ENCODE data around the gene AFAP1L1. TPM values are rescaled to one million over a fixed set of nuclear protein-coding genes. Genes with fewer than 3 reads are reported as not detected.
A peak's percentile ranks its signal among the peaks of the same experiment; 100 is the strongest.

The AFAP1L1 gene
- total and polyA plus RNA-seq, 2 of the 13 experiments (the other 11 are each of a cell fraction or from before 2014, with no cell fraction given): 0.38 to 1.0 TPM

DNA sequence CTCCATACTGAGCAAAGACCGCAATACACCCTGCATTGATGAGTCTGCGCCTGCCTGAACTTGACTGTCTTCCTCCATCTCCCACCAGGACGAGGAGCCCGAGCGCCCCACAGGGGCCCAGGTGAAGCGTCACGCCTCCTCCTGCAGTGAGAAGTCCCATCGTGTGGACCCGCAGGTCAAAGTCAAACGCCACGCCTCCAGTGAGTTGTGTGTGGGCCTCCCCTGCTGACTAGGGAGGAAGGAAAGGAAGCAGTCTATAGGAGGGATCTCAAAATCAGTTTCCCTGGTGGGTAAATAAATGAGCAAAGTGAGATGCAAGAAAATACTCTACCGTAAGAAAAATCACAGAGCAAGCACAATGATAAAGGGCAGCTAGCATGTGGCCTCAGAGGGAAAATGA is 50.9 kb downstream of the AFAP1L1 start (continued):
- TF ChIP-seq KAT7 (CRISPR knock-in tag; IDR thresholded peaks at IDR 0.05; ENCODE audit: borderline replicate concordance) (no peak), ZFX (CRISPR knock-in tag; IDR thresholded peaks at IDR 0.05; ENCODE audit: low read depth) (peak; percentile 55; the same call in 1 of the 2 replicates), EEA1 (CRISPR knock-in tag; IDR thresholded peaks at IDR 0.05; ENCODE audit: borderline replicate concordance) (no peak), CBX2 (IDR thresholded peaks at IDR 0.05; ENCODE audit: low read depth, low read length) (no peak), CBX2 (CRISPR knock-in tag; IDR thresholded peaks at IDR 0.05; ENCODE audit: low read depth) (no peak), IKZF4 (CRISPR knock-in tag; IDR thresholded peaks at IDR 0.05; ENCODE audit: borderline replicate concordance, low read depth, not compliant biosample characterization) (no peak), ZNF12 (CRISPR knock-in tag; IDR thresholded peaks at IDR 0.05) (0 out of 2 replicates have a peak, but pooled peaks have one; percentile 17), FOXJ3 (CRISPR knock-in tag; IDR thresholded peaks at IDR 0.05; ENCODE audit: borderline replicate concordance) (no peak), ATF1 (CRISPR knock-in tag; IDR thresholded peaks at IDR 0.05) (no peak), SCMH1 (CRISPR knock-in tag; IDR thresholded peaks at IDR 0.05; ENCODE audit: borderline replicate concordance) (no peak), ZNF674 (CRISPR knock-in tag; IDR thresholded peaks at IDR 0.05; ENCODE audit: low read depth) (no peak), NFE2 (CRISPR knock-in tag; IDR thresholded peaks at IDR 0.05) (no peak), MXD4 (CRISPR knock-in tag; IDR thresholded peaks at IDR 0.05) (no peak), HNRNPH1 (optimal IDR thresholded peaks at IDR 0.05; ENCODE audit: low read depth, low read length) (no peak), SP5 (CRISPR knock-in tag; IDR thresholded peaks at IDR 0.05; ENCODE audit: borderline replicate concordance, low read depth) (peak; percentile 97), JARID2 (CRISPR knock-in tag; IDR thresholded peaks at IDR 0.05; ENCODE audit: insufficient replicate concordance) (no peak)
- TF ChIP-seq, protein P1, sequence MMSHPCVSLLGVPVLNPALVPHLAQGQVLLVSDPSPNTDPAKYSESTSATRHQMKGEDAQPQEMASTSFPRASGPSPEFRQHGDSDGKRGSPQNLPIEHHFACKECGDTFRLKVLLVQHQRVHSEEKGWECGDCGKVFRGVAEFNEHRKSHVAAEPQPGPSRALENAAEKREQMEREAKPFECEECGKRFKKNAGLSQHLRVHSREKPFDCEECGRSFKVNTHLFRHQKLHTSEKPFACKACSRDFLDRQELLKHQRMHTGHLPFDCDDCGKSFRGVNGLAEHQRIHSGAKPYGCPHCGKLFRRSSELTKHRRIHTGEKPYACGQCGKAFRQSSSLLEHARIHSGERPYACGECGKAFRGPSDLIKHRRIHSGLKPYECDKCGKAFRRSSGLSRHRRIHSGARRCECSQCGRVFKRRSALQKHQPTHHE (CRISPR knock-in tag; IDR thresholded peaks at IDR 0.05; ENCODE audit: borderline replicate concordance): no peak
- TF ChIP-seq, protein P2, sequence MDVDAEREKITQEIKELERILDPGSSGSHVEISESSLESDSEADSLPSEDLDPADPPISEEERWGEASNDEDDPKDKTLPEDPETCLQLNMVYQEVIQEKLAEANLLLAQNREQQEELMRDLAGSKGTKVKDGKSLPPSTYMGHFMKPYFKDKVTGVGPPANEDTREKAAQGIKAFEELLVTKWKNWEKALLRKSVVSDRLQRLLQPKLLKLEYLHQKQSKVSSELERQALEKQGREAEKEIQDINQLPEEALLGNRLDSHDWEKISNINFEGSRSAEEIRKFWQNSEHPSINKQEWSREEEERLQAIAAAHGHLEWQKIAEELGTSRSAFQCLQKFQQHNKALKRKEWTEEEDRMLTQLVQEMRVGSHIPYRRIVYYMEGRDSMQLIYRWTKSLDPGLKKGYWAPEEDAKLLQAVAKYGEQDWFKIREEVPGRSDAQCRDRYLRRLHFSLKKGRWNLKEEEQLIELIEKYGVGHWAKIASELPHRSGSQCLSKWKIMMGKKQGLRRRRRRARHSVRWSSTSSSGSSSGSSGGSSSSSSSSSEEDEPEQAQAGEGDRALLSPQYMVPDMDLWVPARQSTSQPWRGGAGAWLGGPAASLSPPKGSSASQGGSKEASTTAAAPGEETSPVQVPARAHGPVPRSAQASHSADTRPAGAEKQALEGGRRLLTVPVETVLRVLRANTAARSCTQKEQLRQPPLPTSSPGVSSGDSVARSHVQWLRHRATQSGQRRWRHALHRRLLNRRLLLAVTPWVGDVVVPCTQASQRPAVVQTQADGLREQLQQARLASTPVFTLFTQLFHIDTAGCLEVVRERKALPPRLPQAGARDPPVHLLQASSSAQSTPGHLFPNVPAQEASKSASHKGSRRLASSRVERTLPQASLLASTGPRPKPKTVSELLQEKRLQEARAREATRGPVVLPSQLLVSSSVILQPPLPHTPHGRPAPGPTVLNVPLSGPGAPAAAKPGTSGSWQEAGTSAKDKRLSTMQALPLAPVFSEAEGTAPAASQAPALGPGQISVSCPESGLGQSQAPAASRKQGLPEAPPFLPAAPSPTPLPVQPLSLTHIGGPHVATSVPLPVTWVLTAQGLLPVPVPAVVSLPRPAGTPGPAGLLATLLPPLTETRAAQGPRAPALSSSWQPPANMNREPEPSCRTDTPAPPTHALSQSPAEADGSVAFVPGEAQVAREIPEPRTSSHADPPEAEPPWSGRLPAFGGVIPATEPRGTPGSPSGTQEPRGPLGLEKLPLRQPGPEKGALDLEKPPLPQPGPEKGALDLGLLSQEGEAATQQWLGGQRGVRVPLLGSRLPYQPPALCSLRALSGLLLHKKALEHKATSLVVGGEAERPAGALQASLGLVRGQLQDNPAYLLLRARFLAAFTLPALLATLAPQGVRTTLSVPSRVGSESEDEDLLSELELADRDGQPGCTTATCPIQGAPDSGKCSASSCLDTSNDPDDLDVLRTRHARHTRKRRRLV (CRISPR knock-in tag; IDR thresholded peaks at IDR 0.05): no peak
- TF ChIP-seq, protein P3, sequence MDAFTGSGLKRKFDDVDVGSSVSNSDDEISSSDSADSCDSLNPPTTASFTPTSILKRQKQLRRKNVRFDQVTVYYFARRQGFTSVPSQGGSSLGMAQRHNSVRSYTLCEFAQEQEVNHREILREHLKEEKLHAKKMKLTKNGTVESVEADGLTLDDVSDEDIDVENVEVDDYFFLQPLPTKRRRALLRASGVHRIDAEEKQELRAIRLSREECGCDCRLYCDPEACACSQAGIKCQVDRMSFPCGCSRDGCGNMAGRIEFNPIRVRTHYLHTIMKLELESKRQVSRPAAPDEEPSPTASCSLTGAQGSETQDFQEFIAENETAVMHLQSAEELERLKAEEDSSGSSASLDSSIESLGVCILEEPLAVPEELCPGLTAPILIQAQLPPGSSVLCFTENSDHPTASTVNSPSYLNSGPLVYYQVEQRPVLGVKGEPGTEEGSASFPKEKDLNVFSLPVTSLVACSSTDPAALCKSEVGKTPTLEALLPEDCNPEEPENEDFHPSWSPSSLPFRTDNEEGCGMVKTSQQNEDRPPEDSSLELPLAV (CRISPR knock-in tag; conservative IDR thresholded peaks at IDR 0.05; ENCODE audit: low read depth): no peak
- TF ChIP-seq, protein P4, sequence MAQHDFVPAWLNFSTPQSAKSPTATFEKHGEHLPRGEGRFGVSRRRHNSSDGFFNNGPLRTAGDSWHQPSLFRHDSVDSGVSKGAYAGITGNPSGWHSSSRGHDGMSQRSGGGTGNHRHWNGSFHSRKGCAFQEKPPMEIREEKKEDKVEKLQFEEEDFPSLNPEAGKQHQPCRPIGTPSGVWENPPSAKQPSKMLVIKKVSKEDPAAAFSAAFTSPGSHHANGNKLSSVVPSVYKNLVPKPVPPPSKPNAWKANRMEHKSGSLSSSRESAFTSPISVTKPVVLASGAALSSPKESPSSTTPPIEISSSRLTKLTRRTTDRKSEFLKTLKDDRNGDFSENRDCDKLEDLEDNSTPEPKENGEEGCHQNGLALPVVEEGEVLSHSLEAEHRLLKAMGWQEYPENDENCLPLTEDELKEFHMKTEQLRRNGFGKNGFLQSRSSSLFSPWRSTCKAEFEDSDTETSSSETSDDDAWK (CRISPR knock-in tag; IDR thresholded peaks at IDR 0.05): no peak
- TF ChIP-seq, protein P5, sequence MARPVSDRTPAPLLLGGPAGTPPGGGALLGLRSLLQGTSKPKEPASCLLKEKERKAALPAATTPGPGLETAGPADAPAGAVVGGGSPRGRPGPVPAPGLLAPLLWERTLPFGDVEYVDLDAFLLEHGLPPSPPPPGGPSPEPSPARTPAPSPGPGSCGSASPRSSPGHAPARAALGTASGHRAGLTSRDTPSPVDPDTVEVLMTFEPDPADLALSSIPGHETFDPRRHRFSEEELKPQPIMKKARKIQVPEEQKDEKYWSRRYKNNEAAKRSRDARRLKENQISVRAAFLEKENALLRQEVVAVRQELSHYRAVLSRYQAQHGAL (CRISPR knock-in tag; IDR thresholded peaks at IDR 0.05; ENCODE audit: not compliant biosample characterization): no peak

Data from HepG2 (cell line).